Astrocyte (in vitro differentiated cells and primary cell): ENCODE results near the gene CFTR.

Experiments
- CTCF ChIP-seq: IDR thresholded peaks from 2 replicates; pipeline ENCODE4 v1.5.1; 2011; ENCODE audit warnings: low read depth, mild to moderate bottlenecking, inconsistent platforms, low read length, moderate library complexity; ENCODE audit not compliant: insufficient read depth
- EZH2 ChIP-seq: IDR thresholded peaks from 2 replicates; pipeline ENCODE4 v1.6.1; 2012; ENCODE audit warnings: mild to moderate bottlenecking, low read length, inconsistent platforms; ENCODE audit not compliant: insufficient read depth

DNA sequence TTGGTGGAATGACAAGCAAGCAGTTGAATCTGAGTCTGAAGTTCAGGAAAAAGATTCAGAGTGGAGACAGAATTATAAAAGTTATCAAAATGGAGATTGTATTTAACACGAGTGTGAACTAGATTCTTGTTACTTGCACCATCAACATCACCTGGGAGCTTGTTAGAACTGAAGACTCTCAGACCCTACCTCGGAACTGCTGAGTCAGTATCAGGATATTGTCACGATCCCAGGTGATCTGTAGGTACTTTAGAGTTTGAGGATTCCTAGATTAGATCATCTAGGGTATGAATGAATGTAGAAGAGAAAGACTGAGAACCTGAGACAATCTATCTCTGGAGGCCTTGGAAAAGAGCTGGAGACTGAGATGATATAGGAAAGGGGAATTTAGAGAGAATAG, 199.3 kb downstream of the CFTR start:
- no peak for TF ChIP-seq CTCF
- no peak for TF ChIP-seq EZH2
